GM12801 (cell line): ENCODE data around the gene TGFBR3.

Source experiments
- CTCF ChIP-seq: IDR thresholded peaks from one replicate; pipeline ENCODE4 v1.5.1; 2011; ENCODE audit warnings: control low read depth; ENCODE audit not compliant: insufficient read length; ENCODE audit errors: extremely low read depth

The TGFBR3 gene

GRCh38 chr1:91712981-91713841 is 172.7 kb downstream of the TGFBR3 start:
- no peak for TF ChIP-seq CTCF

- TF ChIP-seq CTCF = no peak
These were observed 173.6 kb downstream of the TGFBR3 start for GRCh38 chr1:91712393-91712792.

GRCh38 chr1:91711504-91712247 is 174.3 kb downstream of the TGFBR3 start:
- no peak for TF ChIP-seq CTCF

- no peak for TF ChIP-seq CTCF
These were observed 175.7 kb downstream of the TGFBR3 start for GRCh38 chr1:91710261-91710660.

GRCh38 chr1:91708691-91709090 is 177.3 kb downstream of the TGFBR3 start:
- TF ChIP-seq CTCF = no peak

GRCh38 chr1:91707890-91708218 is 178.1 kb downstream of the TGFBR3 start:
- no peak for TF ChIP-seq CTCF

- no peak for TF ChIP-seq CTCF
These were observed 178.6 kb downstream of the TGFBR3 start for GRCh38 chr1:91707114-91707889.
